Left renal pelvis (tissue), 4 donors: Measurements from ENCODE around the gene SLC18B1. TPM values are rescaled to one million over a fixed set of nuclear protein-coding genes. Genes with fewer than 3 reads are reported as not detected.

Experiments used
- DNase-seq, 4 donors: peaks; one replicate each; pipeline ENCODE4 v3.0.0-alpha.2; 2013; ENCODE audit warnings: low read depth in 4 of 4, low spot score in 3 of 4
- polyA plus RNA-seq, 4 donors: library from polyadenylated mRNA; unstranded; fragments of 120-200 nt; gene quantifications; one replicate each; pipeline ENCODE4 v1.2.1, GENCODE V29; 2013; ENCODE audit not compliant: insufficient read length in 4 of 4

SLC18B1 gene
- 10 to 100 TPM; 31.3 to 40.7 (median 33.7) TPM for polyA plus RNA-seq

- peak in 2 of 4 donors; percentile 27 to 29 for DNase-seq
These were observed at the start of gene SLC18B1 for GRCh38 chr6:132797951-132798868. Gene SLC18B1, minus strand, starts transcription at chr6:132798637. Its CDS starts 181 bp downstream, at chr6:132798456.

- no peak for DNase-seq
These were observed 45.0 kb upstream of the SLC18B1 start for GRCh38 chr6:132843316-132844035.

GRCh38 chr6:132841966-132842365, 43.5 kb upstream of the SLC18B1 start:
- DNase-seq, result no peak

- DNase-seq, result no peak
These were observed 34.5 kb upstream of the SLC18B1 start for GRCh38 chr6:132832891-132833290.

- peak in 1 of 4 donors; percentile 32 for DNase-seq
These were observed 31.9 kb upstream of the SLC18B1 start for GRCh38 chr6:132830334-132830751.

GRCh38 chr6:132820629-132821381, 22.4 kb upstream of the SLC18B1 start:
- DNase-seq, result no peak

- DNase-seq, result no peak
These were observed 21.1 kb upstream of the SLC18B1 start for GRCh38 chr6:132819405-132820161.

GRCh38 chr6:132818404-132819359, 20.2 kb upstream of the SLC18B1 start:
- no peak for DNase-seq

- no peak for DNase-seq
These were observed 19.3 kb upstream of the SLC18B1 start for GRCh38 chr6:132817554-132818403.

GRCh38 chr6:132816660-132817059, 18.2 kb upstream of the SLC18B1 start:
- no peak for DNase-seq

- no peak for DNase-seq
These were observed 16.5 kb upstream of the SLC18B1 start for GRCh38 chr6:132814716-132815570.

- peak in 1 of 4 donors; percentile 64 for DNase-seq
These were observed 14.9 kb upstream of the SLC18B1 start for GRCh38 chr6:132813173-132813856.

GRCh38 chr6:132812756-132813172, 14.3 kb upstream of the SLC18B1 start:
- no peak for DNase-seq

- peak in 1 of 4 donors; percentile 33 for DNase-seq
These were observed 13.9 kb upstream of the SLC18B1 start for GRCh38 chr6:132812255-132812732.

GRCh38 chr6:132811276-132811675, 12.8 kb upstream of the SLC18B1 start:
- no peak for DNase-seq

GRCh38 chr6:132805548-132805947, 7.1 kb upstream of the SLC18B1 start:
- DNase-seq, result no peak
